HG03558 (cell line): ENCODE measurements around the gene OBP2B.
"Not testable (repeated sequence)": the region's sequence is repeated elsewhere in the genome, so short reads cannot be mapped to it uniquely, and the experiment has no call there.

Experiments used
- ATAC-seq: cut with Tn5 transposase; IDR thresholded peaks from one replicate; pipeline ENCODE4 v1.9.1; 2021; ENCODE audit warnings: moderate number of reproducible peaks; ENCODE audit not compliant: unreplicated experiment; ENCODE audit errors: extremely low read depth

Gene OBP2B

GRCh38 chr9:133238851-133239532 lies 29.9 kb upstream of the OBP2B start:
- ATAC-seq, result no peak

DNA sequence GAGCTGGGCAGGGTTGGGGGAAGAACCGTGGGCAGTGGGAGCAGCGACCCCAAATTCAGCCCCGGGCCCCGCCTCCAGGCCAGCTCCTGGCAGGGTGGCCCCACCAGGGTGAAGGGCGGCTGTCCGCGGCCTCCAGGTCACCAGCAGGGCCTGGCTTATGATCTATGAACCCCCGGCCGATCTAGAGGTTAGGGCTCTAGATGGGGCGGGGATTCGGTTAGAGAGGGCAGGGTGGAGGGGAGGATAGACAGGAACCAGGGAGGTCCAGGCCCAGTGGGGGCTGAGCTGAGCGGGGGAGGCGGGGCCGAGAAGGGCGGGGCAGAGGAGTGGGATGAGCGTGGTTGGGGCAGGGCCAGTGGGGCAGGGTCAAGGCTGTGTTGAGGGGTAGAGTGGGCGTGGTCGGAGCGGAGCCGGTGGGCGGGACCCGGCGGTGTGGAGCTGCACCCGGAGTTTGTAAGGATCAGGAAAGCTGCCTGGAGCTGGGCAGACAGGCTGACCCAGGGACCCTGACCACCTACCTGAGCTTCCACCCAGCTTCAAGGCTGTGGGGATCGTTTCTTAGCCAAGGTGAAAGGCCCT lies 29.3 kb upstream of the OBP2B start:
- no peak for ATAC-seq

- no peak for ATAC-seq
These were observed 28.1 kb upstream of the OBP2B start for GRCh38 chr9:133237035-133237731.

- not testable (repeated sequence) for ATAC-seq
These were observed 27.4 kb upstream of the OBP2B start for GRCh38 chr9:133236291-133237034.

DNA sequence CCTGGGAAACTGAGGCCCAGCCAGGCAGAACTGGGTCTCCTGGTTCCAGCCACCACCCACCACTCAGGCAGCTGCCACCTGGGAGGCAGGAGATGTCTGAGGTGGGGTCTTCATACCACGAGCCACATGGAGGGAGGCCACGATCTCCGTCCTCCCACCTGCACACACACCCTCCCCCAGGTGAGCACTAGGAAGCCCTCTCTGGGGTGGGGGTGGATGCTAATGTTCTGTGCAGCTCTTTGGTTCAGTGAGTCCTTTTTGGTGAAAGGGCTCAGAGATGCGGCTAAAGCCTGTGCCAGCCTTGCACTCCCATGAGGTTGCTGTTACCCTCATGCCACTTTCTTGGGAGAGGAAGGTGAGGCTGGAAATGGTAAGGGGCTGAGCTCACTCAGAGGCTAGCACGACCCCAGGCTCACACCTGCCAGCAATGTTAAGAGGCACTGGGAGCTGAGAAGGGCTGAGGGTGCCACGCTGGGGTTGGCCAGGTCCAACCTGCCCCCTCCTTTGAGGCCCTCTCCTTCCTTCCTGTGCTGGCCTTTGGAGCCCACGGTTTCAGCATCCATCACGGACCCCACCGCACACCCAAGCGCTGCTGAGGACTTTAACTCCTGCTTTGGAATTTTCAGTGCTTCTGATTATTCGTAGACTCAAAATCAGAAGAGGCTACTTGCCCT lies 26.6 kb upstream of the OBP2B start:
- no peak for ATAC-seq

- ATAC-seq, result no peak
These were observed 25.7 kb upstream of the OBP2B start for GRCh38 chr9:133234577-133235322.

DNA sequence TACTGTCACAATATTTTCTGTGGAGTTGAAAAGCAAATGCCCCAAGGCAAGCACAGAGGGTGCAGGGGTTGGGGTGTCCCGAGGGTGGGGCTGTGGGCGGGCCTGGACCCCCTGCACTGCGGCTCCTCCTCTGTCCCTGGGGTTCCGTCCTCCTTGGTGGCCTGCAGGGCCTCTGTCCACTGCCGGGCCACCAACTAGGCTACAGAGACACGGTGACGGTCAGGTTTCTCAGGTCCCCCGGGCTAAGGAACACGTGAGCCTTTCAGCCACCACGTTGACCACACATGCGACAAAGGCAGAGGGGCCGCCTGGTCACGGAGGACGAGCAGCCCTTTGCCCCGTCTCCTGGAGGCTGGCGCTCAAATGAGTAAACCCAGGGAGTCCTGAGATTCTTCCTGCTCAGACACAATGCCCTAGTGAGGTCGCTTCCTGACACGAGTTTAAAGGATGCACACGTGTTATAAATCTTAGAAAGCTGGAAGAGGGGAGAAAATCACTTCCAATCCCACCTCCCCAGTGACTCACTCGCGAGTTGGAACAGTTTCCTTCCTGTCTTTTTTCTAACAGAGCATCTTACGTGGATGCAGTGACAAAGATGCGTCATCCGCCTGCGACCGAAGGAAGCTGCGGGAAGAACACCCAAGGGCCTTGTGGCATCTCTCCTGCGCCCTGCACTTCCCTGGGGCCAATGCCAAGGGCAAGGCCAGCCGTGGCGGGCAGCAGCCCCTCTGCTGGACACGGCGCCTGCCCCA lies 24.8 kb upstream of the OBP2B start:
- no peak for ATAC-seq

DNA sequence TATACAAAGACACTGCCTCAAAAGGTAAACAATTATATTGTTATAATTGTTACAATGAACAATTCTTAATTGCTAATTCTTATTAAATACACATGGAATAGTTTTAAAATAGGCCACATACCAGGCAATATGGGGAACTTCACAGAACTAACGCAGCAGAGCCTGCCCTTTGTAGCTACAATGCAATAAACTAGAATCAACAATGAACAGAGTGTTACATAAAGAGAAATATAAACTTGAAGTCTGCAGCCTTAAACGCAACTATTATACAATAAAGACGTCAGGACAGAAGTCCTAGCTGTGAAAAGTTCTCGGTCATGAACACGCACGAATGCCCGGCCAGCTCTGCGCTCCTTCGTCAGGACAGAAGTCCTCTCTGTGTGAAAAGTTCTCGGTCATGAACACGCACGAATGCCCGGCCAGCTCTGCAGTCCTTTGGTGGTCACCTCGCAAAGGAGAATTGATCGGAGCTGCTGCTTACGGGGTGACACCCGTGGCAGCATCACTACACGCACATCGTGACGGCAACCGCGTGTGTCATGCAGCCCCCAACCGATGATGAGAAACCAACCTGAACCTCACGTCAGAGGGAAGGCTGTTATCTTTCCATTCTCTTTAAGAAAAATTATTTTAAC lies 23.0 kb upstream of the OBP2B start:
- ATAC-seq, result not testable (repeated sequence)

- not testable (repeated sequence) for ATAC-seq
These were observed 21.5 kb upstream of the OBP2B start for GRCh38 chr9:133230514-133230913.

DNA sequence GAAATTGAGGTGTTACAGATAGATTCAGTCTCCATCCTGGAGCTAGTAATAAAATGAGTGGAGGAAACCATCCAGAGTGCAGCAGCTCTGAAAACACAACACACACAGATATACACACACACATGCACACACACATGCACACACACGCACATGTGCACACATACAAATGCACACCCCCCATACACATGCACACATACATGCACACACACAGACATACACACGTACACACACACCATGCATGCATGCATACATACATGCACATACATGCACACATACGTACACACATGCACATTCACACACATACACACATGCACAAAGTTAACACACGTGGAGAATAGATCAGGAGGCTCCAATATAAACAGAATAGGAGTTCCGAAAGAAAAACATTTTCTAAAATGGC lies 21.0 kb upstream of the OBP2B start:
- no peak for ATAC-seq

- not testable (repeated sequence) for ATAC-seq
These were observed 19.6 kb upstream of the OBP2B start for GRCh38 chr9:133228474-133229193.

DNA sequence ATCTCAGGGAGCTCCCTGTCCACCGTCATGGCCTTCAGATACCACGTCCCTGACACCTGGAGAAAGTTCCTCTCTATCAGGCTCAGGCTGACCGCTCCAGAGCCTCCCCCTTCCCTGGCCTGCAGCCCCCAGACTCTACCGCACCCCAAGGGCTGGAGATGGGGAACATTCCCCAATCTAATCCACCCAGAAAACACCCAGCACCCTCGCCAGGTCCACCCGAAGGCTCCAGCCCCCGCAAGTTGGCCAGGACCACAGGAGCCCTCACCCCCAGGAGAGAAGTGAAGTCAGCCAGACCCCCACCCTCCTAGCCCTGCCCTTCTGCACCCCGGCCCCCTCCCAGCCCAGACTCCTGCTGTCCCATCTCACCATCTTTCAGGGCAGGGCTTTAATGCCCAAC lies 18.9 kb upstream of the OBP2B start:
- not testable (repeated sequence) for ATAC-seq

DNA sequence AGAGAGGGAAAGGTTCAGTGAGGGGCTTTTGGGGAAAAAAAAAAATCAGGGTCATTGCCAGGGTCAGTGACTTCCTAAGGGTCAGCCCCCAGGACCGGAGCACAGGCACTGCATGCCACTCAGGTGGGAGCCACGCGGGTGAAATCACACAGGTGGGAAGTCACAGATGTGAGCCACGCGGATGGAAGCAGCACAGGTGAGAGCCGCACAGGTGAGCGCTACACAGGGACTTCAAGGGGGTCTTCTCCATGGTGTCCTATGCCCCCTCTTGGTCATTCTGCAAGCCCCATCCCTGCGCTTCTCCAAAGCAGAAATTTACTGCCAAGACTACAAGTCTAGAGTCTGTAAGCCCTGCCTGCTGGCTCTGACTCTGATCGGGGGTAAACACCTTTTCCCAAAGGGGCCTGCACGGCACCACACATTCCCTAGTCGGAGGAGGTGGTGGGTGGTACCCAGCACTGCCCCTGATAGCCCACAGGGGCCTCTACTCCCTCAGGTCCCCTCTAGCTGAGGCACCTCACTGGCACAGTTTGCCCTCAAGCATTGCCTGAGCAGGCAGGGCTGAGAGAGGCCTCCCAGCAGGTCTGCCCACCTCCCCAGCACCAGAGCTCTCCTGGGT lies 18.3 kb upstream of the OBP2B start:
- ATAC-seq, result no peak

DNA sequence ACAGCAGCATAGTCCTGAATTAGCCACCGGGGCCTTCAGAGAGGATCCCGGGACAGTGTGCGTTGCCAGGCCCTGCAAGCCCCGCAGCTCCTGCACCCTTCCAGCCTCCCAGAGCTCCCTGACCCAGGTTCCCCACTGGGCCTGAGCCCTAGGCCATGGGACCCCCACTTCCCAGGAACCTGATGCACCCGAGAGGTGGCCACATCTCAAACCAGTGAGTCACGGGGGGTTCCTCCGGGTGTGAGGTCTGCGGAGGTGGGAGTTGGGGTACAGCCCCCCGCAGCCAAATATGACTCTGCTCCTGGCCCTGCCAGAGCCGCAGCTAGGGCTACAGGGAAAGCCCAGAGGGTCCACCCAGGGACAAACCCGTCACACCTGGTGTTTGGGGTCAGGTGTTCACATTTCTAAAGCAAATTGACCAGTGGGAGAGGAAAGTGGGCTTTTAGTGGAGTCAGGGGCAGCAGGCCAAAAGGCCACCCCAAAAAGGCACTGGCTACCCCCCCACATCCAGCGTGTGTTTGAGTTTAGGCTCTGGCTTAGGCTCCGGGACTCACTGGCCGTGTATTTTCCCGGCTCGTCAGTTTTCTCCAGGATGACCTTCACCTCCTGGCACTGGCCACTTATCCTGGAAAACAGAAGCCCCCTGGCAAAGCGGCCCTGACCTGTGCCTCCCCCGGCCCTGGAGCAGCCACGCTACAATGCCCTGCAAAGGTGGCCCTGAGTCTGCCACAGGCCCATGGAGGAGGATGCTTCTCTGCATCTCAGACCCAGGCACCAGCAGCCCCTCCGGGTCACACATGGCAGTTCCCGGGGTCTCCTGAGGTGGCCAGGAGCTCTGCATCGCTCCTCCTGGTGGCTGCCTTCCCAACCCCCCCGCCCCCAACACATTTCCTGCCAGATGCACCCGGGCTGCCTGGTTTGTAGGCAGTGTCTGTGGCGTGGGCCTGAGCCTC lies 17.4 kb upstream of the OBP2B start:
- no peak for ATAC-seq

DNA sequence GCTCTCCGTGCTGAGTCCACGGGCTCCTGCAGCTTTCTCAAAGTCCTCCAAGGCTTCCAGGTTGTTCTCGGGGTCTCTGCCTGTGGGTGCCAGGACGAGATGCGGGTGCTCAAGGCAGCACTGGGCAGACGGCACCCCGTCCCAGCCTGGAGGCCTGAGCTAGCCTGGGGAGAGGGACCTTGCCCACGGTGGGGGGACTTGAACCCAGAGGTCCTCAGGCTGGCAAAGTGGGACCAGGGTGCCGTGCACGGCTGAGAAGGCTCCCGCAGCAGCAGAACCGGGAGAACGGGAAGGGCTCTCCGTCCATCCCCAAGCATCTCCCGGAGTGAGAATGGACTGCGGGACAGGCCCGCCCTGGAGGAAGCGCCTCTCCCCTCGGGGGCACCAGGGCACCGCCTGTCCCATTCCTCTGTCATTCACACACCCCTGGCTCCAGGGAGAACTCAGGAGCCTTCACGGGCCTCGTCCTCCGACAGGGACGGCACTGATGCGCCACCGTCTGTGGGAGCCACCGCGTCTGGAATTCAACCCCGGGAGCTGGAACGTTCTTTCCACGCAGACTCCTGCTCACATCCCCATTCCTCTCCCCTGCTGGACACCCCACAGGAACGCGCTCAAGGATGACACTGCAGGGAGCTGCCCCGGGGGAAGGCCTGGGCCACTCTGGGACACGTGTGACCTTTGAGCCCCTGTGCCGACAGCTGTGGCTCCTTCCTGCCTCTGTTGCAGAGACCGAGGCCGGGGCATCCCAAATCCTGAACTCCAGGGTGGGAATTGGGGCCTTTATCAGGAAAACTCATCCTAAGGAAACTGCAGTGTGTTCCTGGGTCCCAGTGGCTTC lies 16.3 kb upstream of the OBP2B start:
- ATAC-seq, result no peak

DNA sequence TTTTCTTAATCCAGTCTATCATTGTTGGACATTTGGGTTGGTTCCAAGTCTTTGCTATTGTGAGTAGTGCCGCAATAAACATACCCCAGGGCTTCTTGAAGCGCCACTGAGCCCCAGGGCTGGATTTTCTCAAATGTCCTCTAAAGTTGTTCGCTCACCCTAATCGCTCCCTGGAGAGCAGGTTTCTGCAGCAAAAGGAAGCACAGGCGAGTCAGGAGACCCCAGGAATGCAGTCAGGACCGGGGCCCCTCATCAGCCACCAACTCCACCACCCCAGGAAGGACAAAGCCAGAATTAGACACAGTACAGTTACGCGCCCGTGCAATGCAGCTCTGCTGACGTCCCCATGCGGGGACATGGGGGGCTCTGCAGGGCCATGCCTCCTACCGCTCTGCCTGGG lies 15.7 kb upstream of the OBP2B start:
- ATAC-seq, result no peak
